ENCODE data around the gene IRF6.

GRCh38 chr1:209822706-209823105, 16.8 kb upstream of the IRF6 start:
- no peak for TF ChIP-seq CTCF (IDR thresholded peaks at IDR 0.05; ENCODE audit: insufficient read depth, low read length, poor library complexity, severe bottlenecking)
- TF ChIP-seq EZH2phosphoT487 (conservative IDR thresholded peaks at IDR 0.05; ENCODE audit: low read length), result no peak

Data from SU-DHL-6 (cell line).